ENCODE measurements around the gene PHYHD1. TPM values are rescaled to one million over a fixed set of nuclear protein-coding genes. Genes with fewer than 3 reads are reported as not detected.

PHYHD1 gene
- total and polyA plus RNA-seq, 2 of the 13 experiments (the other 11 are each of a cell fraction or from before 2014, with no cell fraction given), result 10.6 to 25.3 TPM

DNA sequence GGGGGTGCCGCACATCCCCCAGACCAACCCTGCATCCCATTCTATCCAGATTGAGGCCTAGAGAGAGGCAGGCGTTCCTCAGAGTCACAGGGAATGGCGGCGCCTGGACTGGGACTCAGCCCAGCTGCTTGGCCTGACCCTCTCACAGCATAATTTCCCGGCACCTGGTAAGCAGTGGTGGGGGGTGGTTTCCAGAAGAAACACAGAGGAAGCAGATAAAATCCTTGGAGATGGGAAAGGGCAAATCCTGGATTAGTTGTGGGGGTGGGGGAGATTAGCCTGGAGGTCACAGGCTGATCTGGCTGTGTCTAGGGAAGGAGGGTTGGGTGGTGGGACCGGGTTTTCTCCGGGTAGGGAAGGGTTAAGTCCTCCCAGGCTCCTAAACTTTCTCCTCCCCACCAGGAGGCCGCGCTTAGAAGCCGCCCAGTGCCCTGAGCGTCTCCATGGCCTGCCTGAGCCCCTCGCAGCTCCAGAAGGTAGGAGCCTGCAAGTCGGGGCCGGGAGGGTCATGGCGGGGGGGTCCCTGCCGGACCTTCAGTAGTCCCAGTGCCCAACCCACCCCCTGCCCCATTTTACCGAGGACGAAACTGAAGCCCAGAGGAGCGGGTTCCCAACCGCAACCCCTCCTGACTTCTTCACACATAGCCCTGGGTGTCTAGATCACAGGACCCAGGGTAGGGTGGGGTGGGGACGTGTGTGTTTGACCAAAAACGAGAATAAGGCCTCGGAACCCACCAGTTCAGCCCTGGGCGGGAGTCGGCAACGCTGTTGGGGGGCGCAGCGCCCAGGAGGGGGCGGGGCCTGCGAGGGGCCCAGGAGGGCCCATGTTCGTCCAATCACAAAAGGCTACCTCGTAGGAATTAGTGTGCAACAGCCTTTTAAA, 1.3 kb downstream of the PHYHD1 start (continued):
- TF ChIP-seq, protein P1, sequence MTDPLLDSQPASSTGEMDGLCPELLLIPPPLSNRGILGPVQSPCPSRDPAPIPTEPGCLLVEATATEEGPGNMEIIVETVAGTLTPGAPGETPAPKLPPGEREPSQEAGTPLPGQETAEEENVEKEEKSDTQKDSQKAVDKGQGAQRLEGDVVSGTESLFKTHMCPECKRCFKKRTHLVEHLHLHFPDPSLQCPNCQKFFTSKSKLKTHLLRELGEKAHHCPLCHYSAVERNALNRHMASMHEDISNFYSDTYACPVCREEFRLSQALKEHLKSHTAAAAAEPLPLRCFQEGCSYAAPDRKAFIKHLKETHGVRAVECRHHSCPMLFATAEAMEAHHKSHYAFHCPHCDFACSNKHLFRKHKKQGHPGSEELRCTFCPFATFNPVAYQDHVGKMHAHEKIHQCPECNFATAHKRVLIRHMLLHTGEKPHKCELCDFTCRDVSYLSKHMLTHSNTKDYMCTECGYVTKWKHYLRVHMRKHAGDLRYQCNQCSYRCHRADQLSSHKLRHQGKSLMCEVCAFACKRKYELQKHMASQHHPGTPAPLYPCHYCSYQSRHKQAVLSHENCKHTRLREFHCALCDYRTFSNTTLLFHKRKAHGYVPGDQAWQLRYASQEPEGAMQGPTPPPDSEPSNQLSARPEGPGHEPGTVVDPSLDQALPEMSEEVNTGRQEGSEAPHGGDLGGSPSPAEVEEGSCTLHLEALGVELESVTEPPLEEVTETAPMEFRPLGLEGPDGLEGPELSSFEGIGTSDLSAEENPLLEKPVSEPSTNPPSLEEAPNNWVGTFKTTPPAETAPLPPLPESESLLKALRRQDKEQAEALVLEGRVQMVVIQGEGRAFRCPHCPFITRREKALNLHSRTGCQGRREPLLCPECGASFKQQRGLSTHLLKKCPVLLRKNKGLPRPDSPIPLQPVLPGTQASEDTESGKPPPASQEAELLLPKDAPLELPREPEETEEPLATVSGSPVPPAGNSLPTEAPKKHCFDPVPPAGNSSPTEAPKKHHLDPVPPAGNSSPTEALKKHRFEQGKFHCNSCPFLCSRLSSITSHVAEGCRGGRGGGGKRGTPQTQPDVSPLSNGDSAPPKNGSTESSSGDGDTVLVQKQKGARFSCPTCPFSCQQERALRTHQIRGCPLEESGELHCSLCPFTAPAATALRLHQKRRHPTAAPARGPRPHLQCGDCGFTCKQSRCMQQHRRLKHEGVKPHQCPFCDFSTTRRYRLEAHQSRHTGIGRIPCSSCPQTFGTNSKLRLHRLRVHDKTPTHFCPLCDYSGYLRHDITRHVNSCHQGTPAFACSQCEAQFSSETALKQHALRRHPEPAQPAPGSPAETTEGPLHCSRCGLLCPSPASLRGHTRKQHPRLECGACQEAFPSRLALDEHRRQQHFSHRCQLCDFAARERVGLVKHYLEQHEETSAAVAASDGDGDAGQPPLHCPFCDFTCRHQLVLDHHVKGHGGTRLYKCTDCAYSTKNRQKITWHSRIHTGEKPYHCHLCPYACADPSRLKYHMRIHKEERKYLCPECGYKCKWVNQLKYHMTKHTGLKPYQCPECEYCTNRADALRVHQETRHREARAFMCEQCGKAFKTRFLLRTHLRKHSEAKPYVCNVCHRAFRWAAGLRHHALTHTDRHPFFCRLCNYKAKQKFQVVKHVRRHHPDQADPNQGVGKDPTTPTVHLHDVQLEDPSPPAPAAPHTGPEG (CRISPR knock-in tag; IDR thresholded peaks at IDR 0.05), result peak; percentile 6; the same call in 1 of the 2 replicates
- peak; percentile 32 for TF ChIP-seq HNRNPLL (IDR thresholded peaks at IDR 0.05; ENCODE audit: low read depth, low read length, poor library complexity, severe bottlenecking)
- peak; percentile 57 for TF ChIP-seq AGO2 (optimal IDR thresholded peaks at IDR 0.05; ENCODE audit: low read depth, low read length)
- no peak for TF ChIP-seq CCDC6 (CRISPR knock-in tag; IDR thresholded peaks at IDR 0.05)
- TF ChIP-seq ZNF780A (CRISPR knock-in tag; IDR thresholded peaks at IDR 0.05), result no peak
- TF ChIP-seq SMAD1 (CRISPR knock-in tag; IDR thresholded peaks at IDR 0.05; ENCODE audit: borderline replicate concordance, low read depth), result no peak
- TF ChIP-seq, protein P2, sequence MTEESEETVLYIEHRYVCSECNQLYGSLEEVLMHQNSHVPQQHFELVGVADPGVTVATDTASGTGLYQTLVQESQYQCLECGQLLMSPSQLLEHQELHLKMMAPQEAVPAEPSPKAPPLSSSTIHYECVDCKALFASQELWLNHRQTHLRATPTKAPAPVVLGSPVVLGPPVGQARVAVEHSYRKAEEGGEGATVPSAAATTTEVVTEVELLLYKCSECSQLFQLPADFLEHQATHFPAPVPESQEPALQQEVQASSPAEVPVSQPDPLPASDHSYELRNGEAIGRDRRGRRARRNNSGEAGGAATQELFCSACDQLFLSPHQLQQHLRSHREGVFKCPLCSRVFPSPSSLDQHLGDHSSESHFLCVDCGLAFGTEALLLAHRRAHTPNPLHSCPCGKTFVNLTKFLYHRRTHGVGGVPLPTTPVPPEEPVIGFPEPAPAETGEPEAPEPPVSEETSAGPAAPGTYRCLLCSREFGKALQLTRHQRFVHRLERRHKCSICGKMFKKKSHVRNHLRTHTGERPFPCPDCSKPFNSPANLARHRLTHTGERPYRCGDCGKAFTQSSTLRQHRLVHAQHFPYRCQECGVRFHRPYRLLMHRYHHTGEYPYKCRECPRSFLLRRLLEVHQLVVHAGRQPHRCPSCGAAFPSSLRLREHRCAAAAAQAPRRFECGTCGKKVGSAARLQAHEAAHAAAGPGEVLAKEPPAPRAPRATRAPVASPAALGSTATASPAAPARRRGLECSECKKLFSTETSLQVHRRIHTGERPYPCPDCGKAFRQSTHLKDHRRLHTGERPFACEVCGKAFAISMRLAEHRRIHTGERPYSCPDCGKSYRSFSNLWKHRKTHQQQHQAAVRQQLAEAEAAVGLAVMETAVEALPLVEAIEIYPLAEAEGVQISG (CRISPR knock-in tag; IDR thresholded peaks at IDR 0.05), result peak; percentile 69
- TF ChIP-seq, protein P3, sequence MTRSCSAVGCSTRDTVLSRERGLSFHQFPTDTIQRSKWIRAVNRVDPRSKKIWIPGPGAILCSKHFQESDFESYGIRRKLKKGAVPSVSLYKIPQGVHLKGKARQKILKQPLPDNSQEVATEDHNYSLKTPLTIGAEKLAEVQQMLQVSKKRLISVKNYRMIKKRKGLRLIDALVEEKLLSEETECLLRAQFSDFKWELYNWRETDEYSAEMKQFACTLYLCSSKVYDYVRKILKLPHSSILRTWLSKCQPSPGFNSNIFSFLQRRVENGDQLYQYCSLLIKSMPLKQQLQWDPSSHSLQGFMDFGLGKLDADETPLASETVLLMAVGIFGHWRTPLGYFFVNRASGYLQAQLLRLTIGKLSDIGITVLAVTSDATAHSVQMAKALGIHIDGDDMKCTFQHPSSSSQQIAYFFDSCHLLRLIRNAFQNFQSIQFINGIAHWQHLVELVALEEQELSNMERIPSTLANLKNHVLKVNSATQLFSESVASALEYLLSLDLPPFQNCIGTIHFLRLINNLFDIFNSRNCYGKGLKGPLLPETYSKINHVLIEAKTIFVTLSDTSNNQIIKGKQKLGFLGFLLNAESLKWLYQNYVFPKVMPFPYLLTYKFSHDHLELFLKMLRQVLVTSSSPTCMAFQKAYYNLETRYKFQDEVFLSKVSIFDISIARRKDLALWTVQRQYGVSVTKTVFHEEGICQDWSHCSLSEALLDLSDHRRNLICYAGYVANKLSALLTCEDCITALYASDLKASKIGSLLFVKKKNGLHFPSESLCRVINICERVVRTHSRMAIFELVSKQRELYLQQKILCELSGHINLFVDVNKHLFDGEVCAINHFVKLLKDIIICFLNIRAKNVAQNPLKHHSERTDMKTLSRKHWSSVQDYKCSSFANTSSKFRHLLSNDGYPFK (CRISPR knock-in tag; IDR thresholded peaks at IDR 0.05; ENCODE audit: borderline replicate concordance), result peak; percentile 50; the same call in 1 of the 2 replicates
- peak; percentile 59; the same call in 1 of the 2 replicates for TF ChIP-seq BRD4 (CRISPR knock-in tag; IDR thresholded peaks at IDR 0.05)
- TF ChIP-seq PHF8 (CRISPR knock-in tag; IDR thresholded peaks at IDR 0.05), result peak; percentile 58; the same call in 1 of the 2 replicates
- no peak for TF ChIP-seq CAMTA2 (CRISPR knock-in tag; IDR thresholded peaks at IDR 0.05; ENCODE audit: borderline replicate concordance)
- TF ChIP-seq, protein P4, sequence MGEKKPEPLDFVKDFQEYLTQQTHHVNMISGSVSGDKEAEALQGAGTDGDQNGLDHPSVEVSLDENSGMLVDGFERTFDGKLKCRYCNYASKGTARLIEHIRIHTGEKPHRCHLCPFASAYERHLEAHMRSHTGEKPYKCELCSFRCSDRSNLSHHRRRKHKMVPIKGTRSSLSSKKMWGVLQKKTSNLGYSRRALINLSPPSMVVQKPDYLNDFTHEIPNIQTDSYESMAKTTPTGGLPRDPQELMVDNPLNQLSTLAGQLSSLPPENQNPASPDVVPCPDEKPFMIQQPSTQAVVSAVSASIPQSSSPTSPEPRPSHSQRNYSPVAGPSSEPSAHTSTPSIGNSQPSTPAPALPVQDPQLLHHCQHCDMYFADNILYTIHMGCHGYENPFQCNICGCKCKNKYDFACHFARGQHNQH (CRISPR knock-in tag; IDR thresholded peaks at IDR 0.05), result peak; percentile 52
- peak; percentile 22; the same call in 1 of the 2 replicates for TF ChIP-seq KDM2A (CRISPR knock-in tag; IDR thresholded peaks at IDR 0.05; ENCODE audit: borderline replicate concordance, low read depth)
- TF ChIP-seq ZNF331 (CRISPR knock-in tag; IDR thresholded peaks at IDR 0.05), result peak; percentile 28; the same call in 1 of the 2 replicates
